Measurements from ENCODE around the gene RBM15B.

GRCh38 chr3:51391075-51391565 is at the start of gene RBM15B:
- peak; percentile 59 to 94 for TF ChIP-seq CTCF (conservative IDR thresholded peaks at IDR 0.05; ENCODE audit: low read depth in 2 of 2)
- peak; percentile 78 for TF ChIP-seq POLR2AphosphoS5 (IDR thresholded peaks at IDR 0.05; ENCODE audit: low read depth)
- no peak for TF ChIP-seq REST (IDR thresholded peaks at IDR 0.05; ENCODE audit: unreplicated experiment)
- peak; percentile 98 for TF ChIP-seq CREB1 (CRISPR knock-in tag; IDR thresholded peaks at IDR 0.05; ENCODE audit: low read depth)
- no peak for TF ChIP-seq EZH2phosphoT487 (IDR thresholded peaks at IDR 0.05; ENCODE audit: unreplicated experiment)
- no peak for TF ChIP-seq EZH2 (IDR thresholded peaks at IDR 0.05; ENCODE audit: low read depth, unreplicated experiment)
- TF ChIP-seq JUNB (IDR thresholded peaks at IDR 0.05; ENCODE audit: unreplicated experiment): no peak
- TF ChIP-seq NANOG (IDR thresholded peaks at IDR 0.05; ENCODE audit: borderline replicate concordance): no peak
- no peak for TF ChIP-seq STAT1 (IDR thresholded peaks at IDR 0.05; ENCODE audit: unreplicated experiment)
- peak; percentile 60 for TF ChIP-seq ETS1 (IDR thresholded peaks at IDR 0.05)
- TF ChIP-seq ZNF462 (CRISPR knock-in tag; IDR thresholded peaks at IDR 0.05): no peak
